Peyer's patch (tissue), 4 donors: ENCODE results near the gene AIG1. TPM values are rescaled to one million over a fixed set of nuclear protein-coding genes. Genes with fewer than 3 reads are reported as not detected.

ENCODE experiments used
- DNase-seq, 3 donors: peaks; one replicate each; pipeline ENCODE4 v3.0.0-alpha.2; 2017 to 2019
- H3K27ac ChIP-seq, 4 donors: fragments of 200-600 bp; sonication (generic); one replicate each; pipeline ENCODE4 v1.5.1; 2016 to 2019
- H3K27me3 ChIP-seq, 2 donors: fragments of 200-600 bp; sonication (generic); one replicate each; pipeline ENCODE4 v1.5.1; 2019
- H3K36me3 ChIP-seq, 3 donors: fragments of 200-600 bp; sonication (generic); one replicate each; pipeline ENCODE4 v1.5.1; 2016 to 2019
- H3K4me1 ChIP-seq, 4 donors: fragments of 200-600 bp; sonication (generic); one replicate each; pipeline ENCODE4 v1.5.1; 2016 to 2019
- H3K4me3 ChIP-seq, 4 donors: fragments of 200-600 bp; sonication (generic); 1 replicate in 3 of 4; 2 replicates in 1 of 4; pipeline ENCODE4 v1.5.1; 2016 to 2019; ENCODE audit warnings: mild to moderate bottlenecking in 1 of 4
- H3K9me3 ChIP-seq, 4 donors: fragments of 200-600 bp; sonication (generic); one replicate each; pipeline ENCODE4 v1.5.1; 2016 to 2019; ENCODE audit warnings: mild to moderate bottlenecking in 1 of 4
- POLR2A ChIP-seq, 2 donors: fragments of 450-650 bp; IDR thresholded peaks; one replicate each; pipeline ENCODE4 v1.5.1; 2017; ENCODE audit warnings: antibody characterized with exemption in 2 of 2, mild to moderate bottlenecking in 2 of 2, moderate library complexity in 2 of 2
- total RNA-seq, 4 donors: library from RNA; depleted of rRNA; stranded (reverse); fragments of >200 nt; gene quantifications; one replicate each; pipeline ENCODE4 v1.1.0, GENCODE V29; 2016
- TF ChIP-seq, protein P1 (sequence below), 6 experiments: fragments of 450-650 bp in 4 of 6; fragments of 200-600 bp in 2 of 6; sonication (generic) in 1 of 6; IDR thresholded peaks; one replicate each; pipeline ENCODE4 v1.5.1; 2017 to 2019; ENCODE audit warnings: antibody characterized with exemption in 6 of 6, mild to moderate bottlenecking in 3 of 6, moderate library complexity in 1 of 6

AIG1 gene
- total RNA-seq, 4 donors from 2014 or later = 9.1 to 133 (median 84.9) TPM

DNA sequence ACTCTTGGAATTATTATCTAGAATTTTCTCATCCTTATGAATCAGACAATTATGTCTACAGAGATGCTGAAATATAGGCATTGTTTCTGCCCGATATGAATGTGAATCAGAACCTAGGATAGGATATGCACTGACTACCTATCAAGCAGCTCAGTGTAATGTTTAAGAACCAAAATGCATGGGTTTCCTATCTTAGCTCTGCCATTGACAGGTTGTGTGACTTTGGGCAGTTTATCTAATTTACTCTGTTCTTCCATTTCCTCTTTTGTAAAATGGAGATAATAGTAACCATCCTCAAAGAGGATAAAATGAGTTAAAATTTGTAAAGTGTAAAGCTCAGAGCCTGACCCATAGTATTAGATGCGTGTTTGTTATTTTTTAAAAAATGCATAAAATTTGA, 10.2 kb upstream of the AIG1 start:
- Histone ChIP-seq H3K9me3 (no peaks in the 10 kb centered on the region), H3K27ac (no peak overlapping the region), H3K36me3 (no peaks in the 10 kb centered on the region), H3K27me3 (no peaks in the 10 kb centered on the region), H3K4me3 (no peak overlapping the region), H3K4me1 (no peaks in the 10 kb centered on the region)
- TF ChIP-seq POLR2A (IDR thresholded peaks at IDR 0.05) = no peak
- TF ChIP-seq, protein P1, sequence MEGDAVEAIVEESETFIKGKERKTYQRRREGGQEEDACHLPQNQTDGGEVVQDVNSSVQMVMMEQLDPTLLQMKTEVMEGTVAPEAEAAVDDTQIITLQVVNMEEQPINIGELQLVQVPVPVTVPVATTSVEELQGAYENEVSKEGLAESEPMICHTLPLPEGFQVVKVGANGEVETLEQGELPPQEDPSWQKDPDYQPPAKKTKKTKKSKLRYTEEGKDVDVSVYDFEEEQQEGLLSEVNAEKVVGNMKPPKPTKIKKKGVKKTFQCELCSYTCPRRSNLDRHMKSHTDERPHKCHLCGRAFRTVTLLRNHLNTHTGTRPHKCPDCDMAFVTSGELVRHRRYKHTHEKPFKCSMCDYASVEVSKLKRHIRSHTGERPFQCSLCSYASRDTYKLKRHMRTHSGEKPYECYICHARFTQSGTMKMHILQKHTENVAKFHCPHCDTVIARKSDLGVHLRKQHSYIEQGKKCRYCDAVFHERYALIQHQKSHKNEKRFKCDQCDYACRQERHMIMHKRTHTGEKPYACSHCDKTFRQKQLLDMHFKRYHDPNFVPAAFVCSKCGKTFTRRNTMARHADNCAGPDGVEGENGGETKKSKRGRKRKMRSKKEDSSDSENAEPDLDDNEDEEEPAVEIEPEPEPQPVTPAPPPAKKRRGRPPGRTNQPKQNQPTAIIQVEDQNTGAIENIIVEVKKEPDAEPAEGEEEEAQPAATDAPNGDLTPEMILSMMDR (IDR thresholded peaks at IDR 0.05) = no peak
- no peak for DNase-seq

DNA sequence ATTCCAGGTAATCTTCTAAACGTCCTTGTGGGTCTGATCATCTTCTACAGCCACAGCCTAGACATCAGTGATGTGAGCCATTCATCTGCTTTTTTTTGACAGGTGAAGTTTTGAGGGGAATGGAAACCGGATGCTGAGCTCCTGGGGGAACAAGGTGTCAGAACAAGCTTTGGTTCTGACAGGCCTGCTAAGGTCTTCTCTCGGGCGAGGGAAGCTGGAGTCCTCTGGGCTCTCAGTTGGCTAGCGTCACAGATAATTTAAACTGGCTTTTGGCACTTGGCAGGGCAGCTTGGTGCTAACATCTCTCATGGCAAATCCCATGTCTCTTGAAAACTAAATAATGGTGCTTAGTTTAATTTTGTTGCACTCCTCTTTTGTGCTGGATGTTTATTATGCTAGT, 8.4 kb upstream of the AIG1 start:
- TF ChIP-seq, protein P1 (IDR thresholded peaks at IDR 0.05) = no peak
- TF ChIP-seq POLR2A (IDR thresholded peaks at IDR 0.05) = no peak
- DNase-seq = no peak
- Histone ChIP-seq H3K9me3 (no peaks in the 10 kb centered on the region), H3K36me3 (no peaks in the 10 kb centered on the region), H3K27me3 (no peaks in the 10 kb centered on the region), H3K4me3 (no peak overlapping the region), H3K27ac (no peak overlapping the region), H3K4me1 (no peaks in the 10 kb centered on the region)

DNA sequence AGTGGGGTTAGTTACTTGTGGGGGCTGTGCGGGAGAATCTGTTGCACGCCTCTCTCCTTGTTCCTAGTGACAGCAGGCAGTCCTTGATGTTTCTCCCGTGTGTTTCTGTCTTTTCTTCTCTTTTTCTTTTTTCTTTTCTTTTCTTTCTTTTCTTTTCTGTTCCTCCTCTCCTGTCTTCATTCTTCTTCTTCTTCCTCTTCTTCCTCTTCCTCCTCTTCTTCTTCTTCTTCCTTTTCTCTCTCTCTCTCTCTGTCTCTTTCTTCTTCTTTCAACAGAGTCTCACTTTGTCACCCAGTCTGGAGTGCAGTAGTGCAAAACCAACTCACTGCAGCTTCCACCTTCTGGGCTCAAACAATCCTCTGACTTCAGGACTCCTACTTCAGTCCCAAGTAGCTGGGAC, 6.8 kb upstream of the AIG1 start:
- no peaks in the 10 kb centered on the region for H3K36me3 ChIP-seq
- no peaks in the 10 kb centered on the region for H3K9me3 ChIP-seq
- no peak overlapping the region for H3K27ac ChIP-seq
- no peak overlapping the region for H3K4me3 ChIP-seq
- no peaks in the 10 kb centered on the region for H3K27me3 ChIP-seq
- no peaks in the 10 kb centered on the region for H3K4me1 ChIP-seq
- TF ChIP-seq, protein P1 (IDR thresholded peaks at IDR 0.05) = no peak
- TF ChIP-seq POLR2A (IDR thresholded peaks at IDR 0.05) = no peak
- no peak for DNase-seq

DNA sequence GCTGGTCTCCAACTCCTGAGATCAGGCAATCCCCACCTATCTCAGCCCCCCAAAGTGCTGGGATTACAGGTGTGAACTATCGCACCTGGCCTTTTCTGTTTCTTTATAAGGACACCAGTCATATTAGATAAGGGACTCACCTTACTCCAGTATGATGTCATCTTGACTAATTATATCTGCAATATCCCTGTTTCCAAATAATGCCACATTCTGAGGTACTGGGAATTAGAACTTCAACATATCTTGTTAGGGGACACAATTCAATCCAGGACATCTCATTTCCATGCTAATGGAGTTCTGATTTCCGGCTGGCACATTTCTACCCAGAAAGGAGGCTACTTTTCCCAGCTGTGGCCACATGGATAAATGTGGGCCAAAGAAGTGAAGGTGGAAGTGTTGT, 6.4 kb upstream of the AIG1 start:
- Histone ChIP-seq H3K36me3 (no peaks in the 10 kb centered on the region), H3K4me1 (no peaks in the 10 kb centered on the region)

DNA sequence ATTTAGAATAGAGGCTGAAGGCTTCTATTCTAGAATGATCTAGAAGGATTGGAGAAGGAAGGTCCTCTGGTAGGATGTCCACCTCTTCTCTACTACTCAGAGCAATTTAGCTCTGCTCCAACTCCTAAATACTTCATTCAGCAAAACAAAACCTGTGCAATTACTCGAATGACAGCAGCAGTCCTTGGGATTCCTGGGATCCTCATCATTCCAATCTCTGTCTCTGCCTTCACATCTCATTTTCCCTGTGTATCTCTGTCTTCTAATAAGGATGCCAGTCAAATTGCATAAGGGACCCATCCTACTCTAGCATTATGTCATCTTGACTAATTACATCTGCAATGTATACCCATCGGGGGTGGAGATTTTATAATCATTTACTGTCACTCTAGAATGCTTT, 5.5 kb upstream of the AIG1 start:
- TF ChIP-seq, protein P1 (IDR thresholded peaks at IDR 0.05) = no peak
- no peak for TF ChIP-seq POLR2A (IDR thresholded peaks at IDR 0.05)
- Histone ChIP-seq H3K4me3 (no peak overlapping the region), H3K9me3 (no peaks in the 10 kb centered on the region), H3K36me3 (no peaks in the 10 kb centered on the region), H3K27me3 (no peaks in the 10 kb centered on the region), H3K27ac (no peak overlapping the region), H3K4me1 (peaks cover 0 to 5% (median 2%) of the 10 kb centered on the region in 4 donors)
- no peak for DNase-seq

More for the DNA sequence above, 6.4 kb upstream of the AIG1 start:
- no peak for DNase-seq
- Histone ChIP-seq H3K27ac (no peak overlapping the region), H3K27me3 (no peaks in the 10 kb centered on the region), H3K9me3 (no peaks in the 10 kb centered on the region), H3K4me3 (no peak overlapping the region)
- no peak for TF ChIP-seq POLR2A (IDR thresholded peaks at IDR 0.05)

DNA sequence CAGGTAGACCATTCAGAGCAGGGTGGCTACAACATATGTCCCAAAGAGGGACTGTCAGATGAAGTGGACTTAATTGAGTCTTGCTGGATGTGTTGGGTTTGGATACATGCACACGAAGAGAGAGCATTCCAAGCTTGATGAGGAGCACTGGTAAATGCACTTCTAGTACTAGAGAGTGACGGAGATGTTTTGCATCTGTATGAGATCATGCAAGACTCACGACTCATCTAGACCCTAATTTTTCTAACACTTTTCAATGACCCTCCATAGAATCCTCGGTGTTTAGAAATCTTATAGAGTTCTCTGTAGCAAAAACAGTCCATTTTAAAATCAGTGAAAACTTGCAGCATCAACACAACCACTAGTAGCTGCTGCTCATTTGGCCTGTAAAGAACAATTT, 4.8 kb upstream of the AIG1 start:
- H3K27ac ChIP-seq = no peak overlapping the region
- no peaks in the 10 kb centered on the region for H3K27me3 ChIP-seq
- H3K4me3 ChIP-seq = no peak overlapping the region
- TF ChIP-seq POLR2A (IDR thresholded peaks at IDR 0.05) = no peak
- TF ChIP-seq, protein P1 (IDR thresholded peaks at IDR 0.05) = no peak
- H3K9me3 ChIP-seq = no peaks in the 10 kb centered on the region
- H3K4me1 ChIP-seq = peaks cover 0 to 5% (median 2%) of the 10 kb centered on the region in 4 donors
- H3K36me3 ChIP-seq = no peaks in the 10 kb centered on the region
- no peak for DNase-seq
